Neuronal stem cell (in vitro differentiated cells): Measurements from ENCODE around the gene SLC39A7.

ENCODE experiments used
- DNase-seq: peaks from one replicate; pipeline ENCODE4 v3.0.0-alpha.2; 2013; ENCODE audit warnings: low spot score
- H2AFZ ChIP-seq: one replicate; pipeline ENCODE4 v1.6.1; 2013; ENCODE audit warnings: mild to moderate bottlenecking, low read length, inconsistent platforms
- H2AK5ac ChIP-seq: 2 replicates; pipeline ENCODE4 v1.6.1; 2013; ENCODE audit warnings: low read depth, mild to moderate bottlenecking, inconsistent platforms, low read length, moderate library complexity, mixed read lengths
- H2BK120ac ChIP-seq: 2 replicates; pipeline ENCODE4 v1.6.1; 2013; ENCODE audit warnings: low read depth, mild to moderate bottlenecking, inconsistent platforms, low read length, moderate library complexity, mixed read lengths
- H2BK12ac ChIP-seq: one replicate; pipeline ENCODE4 v1.6.1; 2013; ENCODE audit warnings: low read length, inconsistent platforms
- H2BK15ac ChIP-seq: 2 replicates; pipeline ENCODE4 v1.6.1; 2013; ENCODE audit warnings: mild to moderate bottlenecking, low read length, inconsistent platforms, mixed read lengths
- H2BK5ac ChIP-seq: one replicate; pipeline ENCODE4 v1.6.1; 2013; ENCODE audit warnings: inconsistent platforms, mild to moderate bottlenecking, low read length, moderate library complexity
- H3K14ac ChIP-seq: one replicate; pipeline ENCODE4 v1.6.1; 2013; ENCODE audit warnings: low read length, inconsistent platforms
- H3K18ac ChIP-seq: 2 replicates; pipeline ENCODE4 v1.6.1; 2013; ENCODE audit warnings: low read length, inconsistent platforms
- H3K23ac ChIP-seq: 2 replicates; pipeline ENCODE4 v1.6.1; 2013; ENCODE audit warnings: low read depth, mild to moderate bottlenecking, mixed read lengths, low read length, inconsistent platforms; ENCODE audit not compliant: poor library complexity
- H3K27ac ChIP-seq: replicated peaks from 3 replicates; pipeline ENCODE4 v1.5.1; 2013; ENCODE audit warnings: low read length, inconsistent platforms
- H3K27me3 ChIP-seq, 3 experiments: 2 replicates each; pipeline ENCODE4 v1.6.1; 2013; ENCODE audit warnings: low read length in 3 of 3, mild to moderate bottlenecking in 2 of 3, inconsistent platforms in 1 of 3, low read depth in 1 of 3, mixed read lengths in 1 of 3, moderate library complexity in 1 of 3; ENCODE audit not compliant: control insufficient read depth in 3 of 3, insufficient read depth in 3 of 3
- H3K36me3 ChIP-seq, 2 donors: replicated peaks in 1 of 2; 2 replicates each; pipeline ENCODE4 v1.6.1; 2013; ENCODE audit warnings: low read length in 2 of 2; ENCODE audit not compliant: control insufficient read depth in 2 of 2, insufficient read depth in 2 of 2
- H3K4ac ChIP-seq: 2 replicates; pipeline ENCODE4 v1.6.1; 2013; ENCODE audit warnings: inconsistent platforms, mild to moderate bottlenecking, low read length, moderate library complexity
- H3K4me1 ChIP-seq, 2 donors: 1 replicate in 1 of 2; 2 replicates in 1 of 2; pipeline ENCODE4 v1.6.1; 2013; ENCODE audit warnings: low read length in 2 of 2, low read depth in 1 of 2; ENCODE audit not compliant: control insufficient read depth in 2 of 2, insufficient read depth in 1 of 2
- H3K4me2 ChIP-seq: one replicate; pipeline ENCODE4 v1.6.1; 2013; ENCODE audit warnings: mild to moderate bottlenecking, low read length, inconsistent platforms; ENCODE audit not compliant: insufficient read depth, poor library complexity, severe bottlenecking
- H3K4me3 ChIP-seq, 2 donors: 2 replicates each; pipeline ENCODE4 v1.5.1; 2013; ENCODE audit warnings: low read length in 2 of 2, mild to moderate bottlenecking in 2 of 2, inconsistent platforms in 1 of 2, moderate library complexity in 1 of 2
- H3K79me1 ChIP-seq: one replicate; pipeline ENCODE4 v1.6.1; 2013; ENCODE audit warnings: low read depth, mild to moderate bottlenecking, inconsistent platforms, low read length, moderate library complexity
- H3K9ac ChIP-seq: one replicate; pipeline ENCODE4 v1.6.1; 2013; ENCODE audit warnings: mild to moderate bottlenecking, low read depth, low read length, inconsistent platforms; ENCODE audit not compliant: poor library complexity
- H3K9me3 ChIP-seq, 2 donors: replicated peaks in 1 of 2; 2 replicates each; pipeline versions ENCODE3 to v1.6.1; 2013; ENCODE audit warnings: low read length in 2 of 2, mild to moderate bottlenecking in 2 of 2, inconsistent platforms in 1 of 2, low read depth in 1 of 2, mixed read lengths in 1 of 2, moderate library complexity in 1 of 2; ENCODE audit not compliant: control insufficient read depth in 2 of 2, insufficient read depth in 1 of 2
- H4K8ac ChIP-seq: one replicate; pipeline ENCODE4 v1.6.1; 2013; ENCODE audit warnings: low read depth, mild to moderate bottlenecking, inconsistent platforms, low read length, moderate library complexity
- H4K91ac ChIP-seq: one replicate; pipeline ENCODE4 v1.6.1; 2013; ENCODE audit warnings: low read length, low read depth, mild to moderate bottlenecking, inconsistent platforms; ENCODE audit not compliant: poor library complexity
- WGBS, 2 donors: extraction: QIAGEN DNeasy Blood & Tissue Kit; methylation state at CpG; one replicate each; pipeline ENCODE4 v1.1.7; 2013; ENCODE audit warnings: missing lambda C conversion rate in 2 of 2, mixed read lengths in 1 of 2; ENCODE audit not compliant: insufficient read length in 2 of 2, insufficient replicate concordance in 1 of 2; ENCODE audit errors: extremely low coverage in 2 of 2; 5-methylcytosine and 5-hydroxymethylcytosine counted together

SLC39A7 gene

GRCh38 chr6:33177552-33178446, 22.9 kb upstream of the SLC39A7 start:
- Histone ChIP-seq H3K4me2 (no peak overlapping the region), H3K79me1 (peaks cover 2% of the 10 kb centered on the region), H3K23ac (no peak overlapping the region), H4K91ac (no peak overlapping the region), H3K4ac (no peak overlapping the region), H4K8ac (no peak overlapping the region), H2BK15ac (peak overlapping the region; percentile 85), H3K36me3 (no peaks in the 10 kb centered on the region), H2BK5ac (peak overlapping the region; percentile 29), H3K4me3 (no peak overlapping the region), H3K27me3 (peaks cover 0 to 10% (median 0%) of the 10 kb centered on the region in 3 experiments), H3K14ac (no peak overlapping the region), H3K4me1 (peaks cover 0 to 3% of the 10 kb centered on the region in 2 donors), H2BK12ac (no peak overlapping the region), H2AFZ (no peak overlapping the region), H3K27ac (no peak overlapping the region), H3K9me3 (peaks cover 0 to under 1% of the 10 kb centered on the region in 2 donors), H2AK5ac (peak overlapping the region; percentile 97), H2BK120ac (no peak overlapping the region), H3K18ac (peak overlapping the region; percentile 85), H3K9ac (peak overlapping the region; percentile 4)
- no CpG with 5 or more reads among the region's 19 CpGs for WGBS, 2 donors
- DNase-seq, result no peak

- H4K91ac ChIP-seq, result no peak overlapping the region
- no CpG with 5 or more reads among the region's 10 CpGs for WGBS, 2 donors
- no peak overlapping the region for H3K4me2 ChIP-seq
- no peaks in the 10 kb centered on the region for H3K36me3 ChIP-seq
- no peak overlapping the region for H2AFZ ChIP-seq
- peak overlapping the region; percentile 19 for H2BK5ac ChIP-seq
- peak overlapping the region; percentile 31 for H2BK12ac ChIP-seq
- peak overlapping the region; percentile 42 for H2BK15ac ChIP-seq
- peaks cover 0 to 8% of the 10 kb centered on the region in 2 donors for H3K9me3 ChIP-seq
- H3K79me1 ChIP-seq, result no peaks in the 10 kb centered on the region
- H2AK5ac ChIP-seq, result peak overlapping the region; percentile 97
- no peak for DNase-seq
- no peak overlapping the region for H3K14ac ChIP-seq
- H3K27ac ChIP-seq, result no peak overlapping the region
- no peak overlapping the region for H3K23ac ChIP-seq
- no peak overlapping the region for H3K4me3 ChIP-seq
- no peak overlapping the region for H3K4ac ChIP-seq
- H2BK120ac ChIP-seq, result no peak overlapping the region
- peak overlapping the region; percentile 52 for H3K18ac ChIP-seq
- H3K27me3 ChIP-seq, result peaks cover 0 to 10% (median 0%) of the 10 kb centered on the region in 3 experiments
- no peak overlapping the region for H3K9ac ChIP-seq
- H3K4me1 ChIP-seq, result peaks cover 0 to 3% of the 10 kb centered on the region in 2 donors
- no peak overlapping the region for H4K8ac ChIP-seq
Measured at GRCh38 chr6:33178755-33179475, 21.8 kb upstream of the SLC39A7 start.

GRCh38 chr6:33181141-33181540, 19.5 kb upstream of the SLC39A7 start:
- DNase-seq, result no peak
- Histone ChIP-seq H4K91ac (no peak overlapping the region), H2BK120ac (no peak overlapping the region), H4K8ac (no peak overlapping the region), H3K4me3 (no peak overlapping the region), H2BK5ac (peak overlapping the region; percentile 88), H2AFZ (no peak overlapping the region), H3K23ac (no peak overlapping the region), H3K79me1 (no peaks in the 10 kb centered on the region), H3K4me2 (no peak overlapping the region), H3K4ac (no peak overlapping the region), H3K9me3 (peaks cover 0 to 10% of the 10 kb centered on the region in 2 donors), H3K27me3 (peaks cover 0 to 10% (median 0%) of the 10 kb centered on the region in 3 experiments), H3K18ac (no peak overlapping the region), H3K36me3 (no peaks in the 10 kb centered on the region), H3K9ac (no peak overlapping the region), H2BK15ac (no peak overlapping the region), H3K27ac (no peak overlapping the region), H3K14ac (no peak overlapping the region), H2BK12ac (no peak overlapping the region), H2AK5ac (peak overlapping the region; percentile 8), H3K4me1 (peaks cover 0 to 3% of the 10 kb centered on the region in 2 donors)
- WGBS, 2 donors, result no CpG with 5 or more reads among the region's 7 CpGs
